ENCODE measurements around the gene RCAN3.

RCAN3 gene

GRCh38 chr1:24557220-24557619 is 54.6 kb downstream of the RCAN3 start (continued):
- TF ChIP-seq BACH2 (CRISPR knock-in tag; IDR thresholded peaks at IDR 0.05; ENCODE audit: borderline replicate concordance) (no peak), ZC3H10 (CRISPR knock-in tag; IDR thresholded peaks at IDR 0.05) (no peak), GLIS3 (CRISPR knock-in tag; IDR thresholded peaks at IDR 0.05) (no peak), OSR1 (CRISPR knock-in tag; IDR thresholded peaks at IDR 0.05) (no peak), ESRRG (CRISPR knock-in tag; IDR thresholded peaks at IDR 0.05) (no peak), RARB (CRISPR knock-in tag; IDR thresholded peaks at IDR 0.05) (no peak), ZNF565 (CRISPR knock-in tag; conservative IDR thresholded peaks at IDR 0.05; ENCODE audit: low read depth) (no peak), TCF4 (CRISPR knock-in tag; IDR thresholded peaks at IDR 0.05; ENCODE audit: borderline replicate concordance) (no peak), ARNTL (CRISPR knock-in tag; IDR thresholded peaks at IDR 0.05; ENCODE audit: borderline replicate concordance, low read depth) (no peak), SNAI2 (CRISPR knock-in tag; IDR thresholded peaks at IDR 0.05) (no peak), ZNF8 (CRISPR knock-in tag; IDR thresholded peaks at IDR 0.05) (no peak), ZFP30 (CRISPR knock-in tag; IDR thresholded peaks at IDR 0.05) (no peak)

GRCh38 chr1:24557711-24558131 is 55.1 kb downstream of the RCAN3 start:
- ATAC-seq: no peak
- TF ChIP-seq ZNF8 (CRISPR knock-in tag; IDR thresholded peaks at IDR 0.05) (no peak), PPARA (CRISPR knock-in tag; IDR thresholded peaks at IDR 0.05; ENCODE audit: borderline replicate concordance) (no peak), TCF4 (CRISPR knock-in tag; IDR thresholded peaks at IDR 0.05; ENCODE audit: borderline replicate concordance) (no peak), BACH2 (CRISPR knock-in tag; IDR thresholded peaks at IDR 0.05; ENCODE audit: borderline replicate concordance) (no peak), ISL1 (CRISPR knock-in tag; IDR thresholded peaks at IDR 0.05) (no peak), POU6F1 (CRISPR knock-in tag; IDR thresholded peaks at IDR 0.05; ENCODE audit: borderline replicate concordance, low read depth) (no peak), CSDC2 (CRISPR knock-in tag; IDR thresholded peaks at IDR 0.05) (no peak), SNAI2 (CRISPR knock-in tag; IDR thresholded peaks at IDR 0.05) (no peak), ZFP3 (CRISPR knock-in tag; IDR thresholded peaks at IDR 0.05) (no peak)
- TF ChIP-seq, protein P1, sequence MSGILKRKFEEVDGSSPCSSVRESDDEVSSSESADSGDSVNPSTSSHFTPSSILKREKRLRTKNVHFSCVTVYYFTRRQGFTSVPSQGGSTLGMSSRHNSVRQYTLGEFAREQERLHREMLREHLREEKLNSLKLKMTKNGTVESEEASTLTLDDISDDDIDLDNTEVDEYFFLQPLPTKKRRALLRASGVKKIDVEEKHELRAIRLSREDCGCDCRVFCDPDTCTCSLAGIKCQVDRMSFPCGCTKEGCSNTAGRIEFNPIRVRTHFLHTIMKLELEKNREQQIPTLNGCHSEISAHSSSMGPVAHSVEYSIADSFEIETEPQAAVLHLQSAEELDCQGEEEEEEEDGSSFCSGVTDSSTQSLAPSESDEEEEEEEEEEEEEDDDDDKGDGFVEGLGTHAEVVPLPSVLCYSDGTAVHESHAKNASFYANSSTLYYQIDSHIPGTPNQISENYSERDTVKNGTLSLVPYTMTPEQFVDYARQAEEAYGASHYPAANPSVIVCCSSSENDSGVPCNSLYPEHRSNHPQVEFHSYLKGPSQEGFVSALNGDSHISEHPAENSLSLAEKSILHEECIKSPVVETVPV (CRISPR knock-in tag; IDR thresholded peaks at IDR 0.05): no peak
- TF ChIP-seq, protein P2, sequence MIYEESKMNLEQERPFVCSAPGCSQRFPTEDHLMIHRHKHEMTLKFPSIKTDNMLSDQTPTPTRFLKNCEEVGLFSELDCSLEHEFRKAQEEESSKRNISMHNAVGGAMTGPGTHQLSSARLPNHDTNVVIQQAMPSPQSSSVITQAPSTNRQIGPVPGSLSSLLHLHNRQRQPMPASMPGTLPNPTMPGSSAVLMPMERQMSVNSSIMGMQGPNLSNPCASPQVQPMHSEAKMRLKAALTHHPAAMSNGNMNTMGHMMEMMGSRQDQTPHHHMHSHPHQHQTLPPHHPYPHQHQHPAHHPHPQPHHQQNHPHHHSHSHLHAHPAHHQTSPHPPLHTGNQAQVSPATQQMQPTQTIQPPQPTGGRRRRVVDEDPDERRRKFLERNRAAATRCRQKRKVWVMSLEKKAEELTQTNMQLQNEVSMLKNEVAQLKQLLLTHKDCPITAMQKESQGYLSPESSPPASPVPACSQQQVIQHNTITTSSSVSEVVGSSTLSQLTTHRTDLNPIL (CRISPR knock-in tag; IDR thresholded peaks at IDR 0.05; ENCODE audit: low read depth): no peak

- ATAC-seq: no peak
- no peak for TF ChIP-seq ZC3H10 (CRISPR knock-in tag; IDR thresholded peaks at IDR 0.05)
- TF ChIP-seq, protein P2 (CRISPR knock-in tag; IDR thresholded peaks at IDR 0.05; ENCODE audit: low read depth): no peak
- TF ChIP-seq OSR1 (CRISPR knock-in tag; IDR thresholded peaks at IDR 0.05): no peak
Observed at GRCh38 chr1:24558455-24558854, 55.8 kb downstream of the RCAN3 start.

- ATAC-seq: peak; percentile 89
- no peak for TF ChIP-seq ZFP3 (CRISPR knock-in tag; IDR thresholded peaks at IDR 0.05)
- TF ChIP-seq ARNTL (CRISPR knock-in tag; IDR thresholded peaks at IDR 0.05; ENCODE audit: borderline replicate concordance, low read depth): no peak
Observed at GRCh38 chr1:24558902-24559791, 56.5 kb downstream of the RCAN3 start.

DNA sequence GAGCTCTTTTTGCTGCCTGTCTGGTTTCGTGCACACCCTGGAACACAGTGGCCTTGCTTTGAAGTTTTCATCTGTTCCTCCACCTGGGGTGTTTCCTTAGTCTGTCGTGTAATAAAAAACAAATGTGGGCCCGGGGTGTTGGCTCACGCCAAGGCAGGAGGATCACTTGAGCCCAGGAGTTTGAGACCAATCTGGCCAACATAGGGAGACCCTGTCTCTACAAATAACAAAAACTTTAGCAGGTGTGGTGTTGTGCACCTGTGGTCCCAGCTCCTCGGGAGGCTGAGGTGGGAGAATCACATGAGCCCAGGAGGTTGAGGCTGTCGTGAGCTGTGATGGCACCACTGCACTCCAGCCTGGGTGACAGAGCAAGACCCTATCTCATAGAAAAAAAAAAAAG is 57.7 kb downstream of the RCAN3 start:
- no peak for ATAC-seq
- TF ChIP-seq ZC3H10 (CRISPR knock-in tag; IDR thresholded peaks at IDR 0.05) (no peak), ESRRG (CRISPR knock-in tag; IDR thresholded peaks at IDR 0.05) (no peak), ZFP30 (CRISPR knock-in tag; IDR thresholded peaks at IDR 0.05) (no peak), CSDC2 (CRISPR knock-in tag; IDR thresholded peaks at IDR 0.05) (no peak), RARB (CRISPR knock-in tag; IDR thresholded peaks at IDR 0.05) (no peak), ARNTL (CRISPR knock-in tag; IDR thresholded peaks at IDR 0.05; ENCODE audit: borderline replicate concordance, low read depth) (no peak), TCF4 (CRISPR knock-in tag; IDR thresholded peaks at IDR 0.05; ENCODE audit: borderline replicate concordance) (no peak), SNAI2 (CRISPR knock-in tag; IDR thresholded peaks at IDR 0.05) (no peak), GLIS3 (CRISPR knock-in tag; IDR thresholded peaks at IDR 0.05) (no peak), ISL1 (CRISPR knock-in tag; IDR thresholded peaks at IDR 0.05) (no peak), ZNF8 (CRISPR knock-in tag; IDR thresholded peaks at IDR 0.05) (no peak), ZNF70 (CRISPR knock-in tag; IDR thresholded peaks at IDR 0.05) (no peak), PATZ1 (CRISPR knock-in tag; IDR thresholded peaks at IDR 0.05; ENCODE audit: borderline replicate concordance) (no peak)
- TF ChIP-seq, protein P2 (CRISPR knock-in tag; IDR thresholded peaks at IDR 0.05; ENCODE audit: low read depth): no peak
